Coronary artery (tissue), 2 donors: ENCODE results near the gene CDYL.

Experiments used
- DNase-seq: peaks from one replicate; pipeline ENCODE4 v3.0.0-alpha.2; 2017; ENCODE audit warnings: low spot score
- H3K27ac ChIP-seq, 2 donors: fragments of 200-600 bp; sonication (generic); one replicate each; pipeline ENCODE4 v1.5.1; 2016 to 2019
- H3K4me3 ChIP-seq: fragments of 200-600 bp; sonication (generic); 2 replicates; pipeline ENCODE4 v1.5.1; 2016; ENCODE audit warnings: mild to moderate bottlenecking, moderate library complexity
- TF ChIP-seq, protein P1 (sequence below): fragments of 200-600 bp; sonication (generic); IDR thresholded peaks from one replicate; pipeline ENCODE4 v1.5.1; 2019; ENCODE audit warnings: antibody characterized with exemption

The CDYL gene

DNA sequence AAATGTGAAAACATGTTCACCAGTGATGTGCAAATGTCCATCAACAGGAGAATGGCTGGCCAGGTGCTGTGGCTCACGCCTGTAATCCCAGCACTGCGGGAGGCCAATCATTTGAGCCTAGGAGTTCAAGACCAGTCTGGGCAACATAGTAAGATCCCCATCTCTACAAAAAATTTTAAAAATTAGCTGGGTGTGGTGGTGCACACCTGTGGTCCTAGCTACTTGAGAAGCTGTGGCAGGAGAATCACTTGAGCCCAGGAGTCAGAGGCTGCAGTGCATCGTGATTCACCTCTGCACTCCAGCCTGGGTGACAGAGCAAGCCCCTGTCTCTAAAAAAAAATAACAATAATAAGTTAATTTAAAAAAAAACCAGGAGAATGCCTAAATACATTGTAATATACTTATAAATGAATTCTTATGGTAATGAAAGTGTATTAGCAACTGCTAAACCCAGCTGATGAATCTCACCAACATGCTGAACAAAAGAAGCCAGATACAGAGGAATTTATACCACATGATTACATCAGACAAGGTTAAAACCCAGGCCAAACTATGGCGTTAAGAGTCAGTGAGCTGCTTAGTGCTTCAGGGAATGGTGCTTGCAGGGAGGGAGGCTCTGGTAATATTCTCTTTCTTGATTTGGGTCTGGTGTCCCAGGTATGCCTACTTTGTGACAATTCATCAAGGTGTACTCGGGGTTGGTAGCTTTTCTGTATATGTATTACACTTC is 191.3 kb downstream of the CDYL start:
- DNase-seq, result no peak

DNA sequence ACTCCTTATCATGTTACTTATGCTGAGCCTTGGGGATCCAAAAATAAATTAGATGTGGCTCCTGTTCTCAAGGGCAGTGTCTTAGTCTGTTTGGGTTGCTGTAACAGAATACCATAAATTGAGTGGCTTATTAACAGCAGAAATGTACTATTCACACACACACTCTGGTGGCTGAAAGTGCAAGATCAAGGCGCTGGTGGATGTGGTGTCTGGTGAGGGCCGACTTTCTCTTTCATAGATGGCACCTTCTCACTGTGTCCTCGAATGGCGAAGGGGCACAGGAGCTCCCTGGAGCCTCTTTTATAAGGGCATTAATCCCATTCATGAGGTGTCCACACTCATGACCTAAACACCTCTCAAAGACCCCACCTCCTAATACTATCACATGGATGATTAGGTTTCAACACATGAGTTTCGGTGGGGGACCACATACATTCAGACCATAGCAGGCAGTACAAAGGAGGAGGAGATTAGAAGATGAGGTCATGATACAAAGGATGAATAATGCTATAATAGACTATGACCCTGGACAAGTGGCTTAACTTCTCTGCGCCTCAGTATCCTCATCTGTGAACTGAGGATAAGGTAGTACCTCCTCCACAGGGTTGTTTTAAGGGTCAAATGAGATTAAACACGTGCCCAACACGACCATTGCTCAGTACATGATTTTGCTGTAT is 193.5 kb downstream of the CDYL start:
- no peak for DNase-seq
- Histone ChIP-seq H3K27ac (no peak overlapping the region), H3K4me3 (no peak overlapping the region)
- TF ChIP-seq, protein P1, sequence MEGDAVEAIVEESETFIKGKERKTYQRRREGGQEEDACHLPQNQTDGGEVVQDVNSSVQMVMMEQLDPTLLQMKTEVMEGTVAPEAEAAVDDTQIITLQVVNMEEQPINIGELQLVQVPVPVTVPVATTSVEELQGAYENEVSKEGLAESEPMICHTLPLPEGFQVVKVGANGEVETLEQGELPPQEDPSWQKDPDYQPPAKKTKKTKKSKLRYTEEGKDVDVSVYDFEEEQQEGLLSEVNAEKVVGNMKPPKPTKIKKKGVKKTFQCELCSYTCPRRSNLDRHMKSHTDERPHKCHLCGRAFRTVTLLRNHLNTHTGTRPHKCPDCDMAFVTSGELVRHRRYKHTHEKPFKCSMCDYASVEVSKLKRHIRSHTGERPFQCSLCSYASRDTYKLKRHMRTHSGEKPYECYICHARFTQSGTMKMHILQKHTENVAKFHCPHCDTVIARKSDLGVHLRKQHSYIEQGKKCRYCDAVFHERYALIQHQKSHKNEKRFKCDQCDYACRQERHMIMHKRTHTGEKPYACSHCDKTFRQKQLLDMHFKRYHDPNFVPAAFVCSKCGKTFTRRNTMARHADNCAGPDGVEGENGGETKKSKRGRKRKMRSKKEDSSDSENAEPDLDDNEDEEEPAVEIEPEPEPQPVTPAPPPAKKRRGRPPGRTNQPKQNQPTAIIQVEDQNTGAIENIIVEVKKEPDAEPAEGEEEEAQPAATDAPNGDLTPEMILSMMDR, result no peak

More for the DNA sequence above, 191.3 kb downstream of the CDYL start:
- TF ChIP-seq, protein P1, result no peak
- no peak overlapping the region for H3K4me3 ChIP-seq
- no peak overlapping the region for H3K27ac ChIP-seq

DNA sequence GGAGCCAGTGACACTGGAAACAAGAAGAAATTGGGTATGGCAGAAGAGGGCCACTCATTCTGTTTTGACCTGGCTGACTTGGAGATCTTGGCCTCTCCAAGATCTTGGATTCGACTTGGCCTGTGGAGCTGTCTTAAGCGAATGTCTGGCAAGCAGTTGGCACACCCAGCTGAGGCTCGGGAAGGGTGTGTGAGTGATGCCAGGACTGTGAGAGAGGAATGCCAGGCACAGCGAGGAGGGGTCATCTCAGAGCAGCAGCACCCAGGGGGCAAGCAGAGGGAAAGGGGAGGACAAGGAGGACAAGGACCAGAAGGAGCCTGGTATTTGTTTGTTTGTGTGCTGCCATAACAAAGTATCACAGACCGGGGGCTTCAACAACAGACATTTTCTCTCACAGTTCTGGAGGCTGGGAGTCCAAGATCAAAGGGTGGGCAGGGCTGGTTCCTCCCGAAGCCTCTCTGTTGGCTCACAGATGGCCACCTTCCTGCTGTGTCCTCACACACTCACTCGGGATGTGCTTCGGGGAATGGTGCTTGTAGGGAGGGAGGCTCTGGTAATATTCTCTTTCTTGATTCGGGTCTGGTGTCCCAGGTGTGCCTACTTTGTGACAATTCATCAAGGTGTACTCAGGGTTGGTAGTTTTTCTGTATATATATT is 194.7 kb downstream of the CDYL start:
- Histone ChIP-seq H3K27ac (no peak overlapping the region), H3K4me3 (no peak overlapping the region)
- TF ChIP-seq, protein P1, result no peak
- DNase-seq, result peak; percentile 67

DNA sequence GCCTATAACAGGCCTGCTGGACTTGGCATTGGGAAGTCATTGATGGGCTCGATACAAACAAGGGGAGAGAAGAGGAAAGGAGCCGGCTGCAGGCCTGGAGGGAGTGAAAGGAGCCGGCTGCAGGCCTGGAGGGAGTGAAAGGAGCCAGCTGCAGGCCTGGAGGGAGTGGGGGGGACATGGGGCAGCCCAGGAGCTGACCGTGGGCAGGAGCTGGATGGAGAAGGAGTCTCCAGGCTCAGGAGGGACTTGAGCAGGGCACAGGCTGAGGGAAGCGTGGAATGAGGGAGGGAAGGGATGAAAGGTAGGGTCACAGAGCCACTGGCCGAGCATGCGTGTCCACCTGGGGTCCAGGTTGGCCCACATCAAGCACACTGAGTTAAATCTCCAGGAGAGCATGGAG is 195.6 kb downstream of the CDYL start:
- TF ChIP-seq, protein P1, result no peak
- no peak overlapping the region for H3K4me3 ChIP-seq
- DNase-seq, result peak; percentile 53
- H3K27ac ChIP-seq, result no peak overlapping the region

DNA sequence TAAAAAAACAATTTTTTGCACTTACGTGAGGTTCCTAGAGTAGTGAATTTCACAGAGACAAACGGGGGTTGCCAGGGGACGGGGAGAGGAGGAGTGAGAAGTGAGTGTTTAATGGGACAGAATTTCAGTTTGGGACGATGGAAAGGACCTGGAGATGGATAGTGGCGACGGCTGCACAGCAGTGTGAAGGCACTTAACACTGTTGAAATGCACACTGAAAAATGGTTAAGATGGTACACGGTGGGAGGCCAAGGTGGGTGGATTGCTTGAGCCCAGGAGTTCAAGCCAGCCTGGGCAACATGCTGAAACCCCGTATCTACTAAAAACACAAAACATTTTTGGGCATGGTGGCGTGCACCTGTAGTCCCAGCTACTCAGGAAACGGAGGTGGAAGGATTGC is 196.2 kb downstream of the CDYL start:
- no peak overlapping the region for H3K27ac ChIP-seq
- no peak overlapping the region for H3K4me3 ChIP-seq
- TF ChIP-seq, protein P1, result no peak
- DNase-seq, result no peak

DNA sequence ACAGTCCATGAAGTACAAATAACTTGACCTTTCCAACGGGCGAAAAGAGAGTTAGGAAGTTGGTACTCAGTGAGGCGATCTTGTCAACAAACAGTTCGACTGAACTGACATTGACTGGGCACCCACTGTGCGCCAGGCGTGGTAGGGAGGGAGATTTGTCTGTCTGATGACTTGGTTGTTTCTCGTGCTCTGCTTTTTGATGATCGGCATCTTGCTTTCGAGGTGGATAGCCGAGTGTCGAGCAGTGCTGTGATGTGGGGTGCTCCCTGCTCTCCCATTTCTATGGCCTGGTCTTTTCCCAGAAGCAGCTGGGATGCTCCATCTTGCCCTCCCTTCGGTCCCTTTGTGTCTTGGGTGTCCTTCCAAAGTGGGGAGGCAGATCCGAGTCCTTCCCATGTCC is 197.2 kb downstream of the CDYL start:
- Histone ChIP-seq H3K27ac (no peak overlapping the region), H3K4me3 (no peak overlapping the region)
- DNase-seq, result peak; percentile 59
- TF ChIP-seq, protein P1, result no peak
